GM21381 (cell line): ENCODE measurements around the gene CCDC102A.

Experiments
- ATAC-seq: cut with Tn5 transposase; IDR thresholded peaks from one replicate; pipeline ENCODE4 v1.9.1; 2021; ENCODE audit warnings: mild to moderate bottlenecking, moderate library complexity; ENCODE audit not compliant: unreplicated experiment

CCDC102A gene

GRCh38 chr16:57464523-57464922 is 71.8 kb downstream of the CCDC102A start:
- no peak for ATAC-seq

GRCh38 chr16:57462978-57463362 is 73.4 kb downstream of the CCDC102A start:
- no peak for ATAC-seq

- peak; percentile 95 for ATAC-seq
Observed at GRCh38 chr16:57462209-57462977, 74.0 kb downstream of the CCDC102A start, which contains the start of gene POLR2C. Gene POLR2C, plus strand, starts transcription at chr16:57462679. Its CDS starts 46 bp downstream, at chr16:57462725.
